Activated effector memory CD4-positive, alpha-beta T cell treated with Interleukin-2 at 50 U/mL for 16 hours (primary cell): ENCODE data around the gene PTPRD.

Experiments used
- DNase-seq: peaks from one replicate; pipeline ENCODE4 v3.0.0-alpha.2; 2020

PTPRD gene

GRCh38 chr9:9847750-9848149 is 765.1 kb downstream of the PTPRD start:
- no peak for DNase-seq

- DNase-seq: no peak
These were observed 766.2 kb downstream of the PTPRD start for GRCh38 chr9:9846557-9846956.

- DNase-seq: no peak
These were observed 792.4 kb downstream of the PTPRD start for GRCh38 chr9:9820436-9820835.

GRCh38 chr9:9819886-9820285 is 792.9 kb downstream of the PTPRD start:
- no peak for DNase-seq

DNA sequence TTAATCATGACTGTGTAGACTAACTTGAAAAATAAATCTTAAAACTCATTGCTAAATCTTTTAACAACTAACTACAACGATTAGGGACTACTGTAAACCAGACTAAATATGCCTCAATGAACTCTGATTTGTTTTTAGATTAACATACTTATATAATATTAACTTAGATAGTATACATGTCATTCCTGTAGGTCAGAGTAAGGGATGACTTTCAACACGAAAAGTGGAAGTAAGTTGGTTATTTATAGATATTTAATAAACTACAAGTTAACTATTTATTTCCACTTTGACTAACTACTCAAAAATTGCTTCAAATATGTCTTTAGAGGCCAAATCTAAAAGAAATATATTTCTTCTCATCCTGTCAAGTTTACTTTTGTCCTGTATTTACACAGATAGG is 795.6 kb downstream of the PTPRD start:
- DNase-seq: no peak

GRCh38 chr9:9804109-9804508 is 808.7 kb downstream of the PTPRD start:
- no peak for DNase-seq

DNA sequence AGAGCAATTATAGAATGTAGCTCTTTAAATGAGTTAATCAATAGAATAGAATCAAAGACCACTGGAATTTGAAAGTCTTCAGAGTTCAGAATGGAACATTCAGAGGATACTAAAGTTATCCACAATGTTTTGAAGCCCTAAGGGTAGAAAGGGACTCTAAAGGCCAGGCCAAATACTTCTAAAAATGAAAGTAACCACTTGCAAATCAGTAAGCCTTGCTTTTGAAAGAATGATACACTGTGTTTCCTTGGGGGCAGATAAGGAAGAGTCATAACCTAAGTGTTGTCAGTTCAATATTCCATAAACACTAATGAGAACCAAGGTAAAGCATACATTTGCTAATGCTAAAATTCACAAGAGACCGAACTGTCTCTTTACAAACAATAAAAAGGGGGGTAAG is 813.5 kb downstream of the PTPRD start:
- DNase-seq: no peak

DNA sequence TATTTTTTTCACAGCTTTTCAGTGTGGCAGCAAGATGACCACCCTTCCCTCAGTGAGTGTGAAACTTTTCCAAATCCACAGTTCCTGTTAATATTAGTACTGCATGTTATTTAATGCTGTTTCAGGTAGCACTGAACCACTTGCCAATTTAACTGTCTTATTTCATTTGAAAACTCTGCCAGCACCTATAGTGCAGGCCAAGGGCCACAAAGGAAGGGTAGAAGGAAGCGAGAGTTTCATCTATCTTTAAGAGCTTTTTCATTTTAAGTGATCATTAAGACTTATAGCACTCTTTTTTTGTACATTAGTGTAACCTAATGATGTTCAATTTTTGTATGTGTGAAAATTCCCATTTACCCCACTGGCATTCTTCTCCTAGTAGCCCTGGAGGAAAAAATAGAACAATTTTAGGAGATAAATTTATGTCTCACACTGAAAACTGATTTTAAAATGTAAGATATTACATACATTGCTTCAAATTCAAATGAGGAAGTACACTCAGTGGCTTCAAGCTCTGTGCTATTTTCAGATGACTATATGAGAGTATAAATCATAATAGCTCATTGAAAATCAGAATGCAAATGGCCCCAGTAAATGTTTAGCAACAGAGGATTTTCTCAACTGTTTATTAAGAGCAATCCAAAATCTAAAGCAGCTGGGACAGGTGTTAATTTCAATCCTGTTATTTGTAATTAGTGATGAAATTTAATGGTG is 820.5 kb downstream of the PTPRD start:
- DNase-seq: no peak

DNA sequence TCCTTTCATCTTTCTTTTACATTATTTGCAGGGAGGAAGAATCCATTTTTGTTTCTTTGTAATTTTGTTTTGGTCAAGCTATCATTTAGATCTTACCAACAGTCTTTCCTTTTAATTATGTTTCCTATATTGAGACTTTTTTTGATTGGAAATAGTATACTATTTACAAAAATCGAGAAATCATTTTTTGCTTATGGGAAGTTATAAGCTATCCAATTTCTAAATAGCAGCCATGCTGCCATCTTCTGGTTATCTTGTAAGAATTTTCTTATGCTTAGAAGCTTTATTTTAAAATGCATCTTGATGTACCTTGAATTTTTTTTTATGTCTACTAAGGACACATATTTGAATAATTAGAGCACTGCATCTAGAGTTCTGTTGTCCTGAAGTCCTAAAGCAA is 821.2 kb downstream of the PTPRD start:
- DNase-seq: no peak

GRCh38 chr9:9790216-9790872 is 822.5 kb downstream of the PTPRD start:
- DNase-seq: no peak

GRCh38 chr9:9783711-9784110 is 829.1 kb downstream of the PTPRD start:
- DNase-seq: no peak

- no peak for DNase-seq
These were observed 829.6 kb downstream of the PTPRD start for GRCh38 chr9:9783211-9783610.

GRCh38 chr9:9778293-9778692 is 834.5 kb downstream of the PTPRD start:
- DNase-seq: no peak

DNA sequence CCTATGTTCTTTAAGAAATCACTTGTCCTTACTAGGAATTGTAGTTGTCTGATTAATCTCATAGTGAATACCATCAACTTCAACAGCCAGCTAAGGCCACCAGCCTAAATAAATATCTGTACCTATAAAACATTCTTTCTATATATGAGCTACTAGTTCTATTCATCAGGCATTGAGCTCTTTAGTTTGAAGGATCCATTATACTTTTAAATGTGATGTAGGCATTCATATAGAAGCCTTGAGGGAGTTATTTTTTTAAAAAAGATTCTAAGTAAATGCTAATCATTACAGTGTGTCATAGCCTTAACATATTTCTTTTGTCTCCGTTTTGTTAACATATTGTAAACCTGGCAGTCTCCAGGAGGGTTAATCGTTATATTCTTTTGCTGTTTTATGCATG is 838.3 kb downstream of the PTPRD start:
- no peak for DNase-seq

DNA sequence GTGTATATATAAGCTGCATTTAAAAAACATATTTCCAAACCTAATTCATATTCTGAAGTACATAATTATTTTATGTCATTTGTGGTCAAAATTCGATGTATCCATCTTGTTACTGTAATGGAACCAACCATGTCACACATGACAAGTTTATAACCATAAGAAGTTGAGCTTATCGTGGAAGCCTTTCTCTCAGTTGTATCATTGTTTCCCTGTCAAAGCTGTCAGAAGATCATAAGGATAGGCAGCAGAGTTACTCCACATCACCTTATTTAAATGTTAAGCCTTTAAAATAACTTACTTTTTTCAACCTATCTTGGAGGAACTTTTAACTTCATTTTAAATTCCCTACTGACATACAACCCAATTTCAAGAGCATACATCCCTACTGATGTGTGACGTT is 841.5 kb downstream of the PTPRD start:
- no peak for DNase-seq

DNA sequence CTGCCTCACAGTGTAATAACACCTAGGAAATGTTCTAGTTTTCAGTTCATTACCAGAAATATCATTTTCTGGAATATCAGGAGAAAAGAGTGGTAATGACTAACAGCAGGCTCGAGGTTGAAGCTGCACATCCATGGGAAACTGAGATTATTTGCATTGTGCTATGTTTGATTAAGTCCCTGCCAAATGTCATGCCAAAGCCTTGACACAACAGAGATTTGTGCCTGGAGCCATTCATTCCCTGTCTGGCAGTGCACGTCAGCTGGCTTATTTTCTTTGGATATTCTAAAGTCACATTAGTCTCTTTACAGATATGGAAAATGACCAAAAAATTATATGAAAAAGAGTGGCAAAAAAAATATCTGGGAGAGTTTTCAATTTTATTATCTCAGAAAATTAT is 848.0 kb downstream of the PTPRD start:
- DNase-seq: no peak

DNA sequence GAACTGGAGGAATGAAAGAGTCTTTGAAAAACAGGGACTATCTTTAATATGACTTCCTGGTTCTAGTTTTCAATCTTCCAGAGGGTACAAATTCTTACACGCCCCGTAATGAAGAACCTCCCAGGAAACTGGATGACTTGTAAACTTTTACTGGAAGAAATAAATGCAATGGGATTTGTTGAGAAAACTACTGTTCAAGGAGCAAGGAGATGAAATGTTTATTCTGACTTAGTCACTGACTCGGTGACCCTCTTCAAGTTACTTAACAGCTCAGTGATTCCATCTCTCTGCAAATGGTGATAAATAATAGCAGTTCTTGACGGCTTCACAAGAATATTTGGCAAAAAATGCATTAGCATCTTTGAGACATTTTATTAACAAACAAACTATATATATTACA is 858.6 kb downstream of the PTPRD start:
- DNase-seq: no peak

DNA sequence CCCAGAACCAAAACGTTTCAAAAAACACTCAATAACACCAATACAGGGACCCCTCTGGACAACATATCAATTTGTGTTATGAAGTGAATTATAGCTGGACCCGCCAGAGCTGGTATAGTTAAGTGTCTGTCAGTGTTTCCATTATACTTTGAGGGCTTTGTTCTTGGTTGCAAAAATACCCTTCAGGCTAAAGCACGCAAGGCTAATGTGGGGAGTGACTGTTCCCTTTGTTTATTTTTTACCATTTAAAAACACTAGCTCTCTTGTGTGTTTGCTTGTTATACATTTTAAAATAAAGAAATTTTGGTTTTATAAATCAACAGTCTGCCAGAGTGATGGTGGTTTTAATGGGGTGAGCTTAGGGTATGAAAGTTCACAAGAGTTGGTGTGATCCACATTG is 859.5 kb downstream of the PTPRD start:
- DNase-seq: no peak

- no peak for DNase-seq
These were observed 860.1 kb downstream of the PTPRD start for GRCh38 chr9:9752722-9753121.

- DNase-seq: no peak
These were observed 860.8 kb downstream of the PTPRD start for GRCh38 chr9:9751996-9752395.

GRCh38 chr9:9750719-9751118 is 862.1 kb downstream of the PTPRD start:
- no peak for DNase-seq

GRCh38 chr9:9749591-9749990 is 863.2 kb downstream of the PTPRD start:
- DNase-seq: no peak

DNA sequence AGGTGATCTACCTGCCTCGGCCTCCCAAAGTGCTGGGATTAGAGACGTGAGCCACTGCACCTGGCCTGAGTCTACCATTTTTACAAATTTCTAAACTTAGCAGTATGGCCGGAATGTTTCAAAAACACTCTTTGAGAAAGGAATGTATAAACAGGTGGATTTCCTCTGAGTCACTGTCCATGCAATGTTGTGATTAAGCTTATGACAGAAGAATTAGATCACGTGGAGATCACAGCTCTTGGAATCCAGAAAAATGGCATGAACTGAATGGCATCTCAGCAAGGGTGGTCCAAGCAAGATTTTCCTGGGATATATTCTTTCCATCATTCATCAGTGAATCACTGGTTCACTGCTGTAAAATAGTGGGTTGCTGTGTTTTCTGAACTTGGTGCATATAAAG is 865.0 kb downstream of the PTPRD start:
- DNase-seq: no peak

- no peak for DNase-seq
These were observed 866.0 kb downstream of the PTPRD start for GRCh38 chr9:9746826-9747225.

- DNase-seq: no peak
These were observed 869.0 kb downstream of the PTPRD start for GRCh38 chr9:9743822-9744221.
